Upper lobe of left lung (tissue), 4 donors: ENCODE data around the gene CREBL2.

Experiments
- EP300 ChIP-seq, 4 donors: sonication (generic); formaldehyde crosslinking; IDR thresholded peaks; one replicate each; pipeline ENCODE4 v1.5.1; 2017; ENCODE audit warnings: antibody characterized with exemption in 4 of 4, control low read depth in 2 of 4
- POLR2A ChIP-seq, 4 donors: fragments of 450-650 bp; IDR thresholded peaks; one replicate each; pipeline ENCODE4 v1.5.1; 2016 to 2017; ENCODE audit warnings: antibody characterized with exemption in 4 of 4, mild to moderate bottlenecking in 2 of 4
- TF ChIP-seq, protein P1 (sequence below), 6 experiments: fragments of 450-650 bp in 4 of 6; fragments of 200-600 bp in 2 of 6; sonication (generic) in 2 of 6; IDR thresholded peaks; one replicate each; pipeline ENCODE4 v1.5.1; 2016 to 2019; ENCODE audit warnings: antibody characterized with exemption in 6 of 6

DNA sequence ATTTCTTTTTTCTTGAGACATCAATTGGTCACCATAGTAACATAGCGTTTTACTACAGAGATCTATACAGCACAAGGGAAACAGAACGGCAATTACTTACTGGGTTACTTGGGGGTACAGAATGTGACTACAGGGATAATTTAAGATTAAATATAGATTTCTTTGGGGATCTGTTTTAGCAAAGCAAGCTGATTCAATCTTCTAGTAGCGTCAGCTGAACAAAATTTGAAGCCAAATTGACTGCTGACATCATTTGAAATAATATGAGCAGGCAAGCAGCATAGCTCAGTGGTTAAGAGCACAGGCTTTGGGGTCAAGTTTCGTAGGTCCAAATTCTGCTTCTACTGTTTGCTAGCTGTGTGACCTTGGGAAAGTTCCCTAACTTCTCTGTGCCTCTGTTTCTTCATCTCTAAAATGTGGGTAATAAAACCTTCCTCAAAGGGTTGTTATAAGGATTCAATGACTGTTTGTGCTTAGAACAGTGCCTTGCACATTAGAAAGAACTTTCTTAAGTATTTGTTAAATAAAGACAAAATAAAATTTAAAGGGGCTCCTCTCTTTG lies 71.5 kb downstream of the CREBL2 start:
- TF ChIP-seq POLR2A (IDR thresholded peaks at IDR 0.05) (no peak), EP300 (IDR thresholded peaks at IDR 0.05) (no peak)
- TF ChIP-seq, protein P1, sequence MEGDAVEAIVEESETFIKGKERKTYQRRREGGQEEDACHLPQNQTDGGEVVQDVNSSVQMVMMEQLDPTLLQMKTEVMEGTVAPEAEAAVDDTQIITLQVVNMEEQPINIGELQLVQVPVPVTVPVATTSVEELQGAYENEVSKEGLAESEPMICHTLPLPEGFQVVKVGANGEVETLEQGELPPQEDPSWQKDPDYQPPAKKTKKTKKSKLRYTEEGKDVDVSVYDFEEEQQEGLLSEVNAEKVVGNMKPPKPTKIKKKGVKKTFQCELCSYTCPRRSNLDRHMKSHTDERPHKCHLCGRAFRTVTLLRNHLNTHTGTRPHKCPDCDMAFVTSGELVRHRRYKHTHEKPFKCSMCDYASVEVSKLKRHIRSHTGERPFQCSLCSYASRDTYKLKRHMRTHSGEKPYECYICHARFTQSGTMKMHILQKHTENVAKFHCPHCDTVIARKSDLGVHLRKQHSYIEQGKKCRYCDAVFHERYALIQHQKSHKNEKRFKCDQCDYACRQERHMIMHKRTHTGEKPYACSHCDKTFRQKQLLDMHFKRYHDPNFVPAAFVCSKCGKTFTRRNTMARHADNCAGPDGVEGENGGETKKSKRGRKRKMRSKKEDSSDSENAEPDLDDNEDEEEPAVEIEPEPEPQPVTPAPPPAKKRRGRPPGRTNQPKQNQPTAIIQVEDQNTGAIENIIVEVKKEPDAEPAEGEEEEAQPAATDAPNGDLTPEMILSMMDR (IDR thresholded peaks at IDR 0.05), result no peak
